ENCODE results near the gene NCMAP.

Gene NCMAP

DNA sequence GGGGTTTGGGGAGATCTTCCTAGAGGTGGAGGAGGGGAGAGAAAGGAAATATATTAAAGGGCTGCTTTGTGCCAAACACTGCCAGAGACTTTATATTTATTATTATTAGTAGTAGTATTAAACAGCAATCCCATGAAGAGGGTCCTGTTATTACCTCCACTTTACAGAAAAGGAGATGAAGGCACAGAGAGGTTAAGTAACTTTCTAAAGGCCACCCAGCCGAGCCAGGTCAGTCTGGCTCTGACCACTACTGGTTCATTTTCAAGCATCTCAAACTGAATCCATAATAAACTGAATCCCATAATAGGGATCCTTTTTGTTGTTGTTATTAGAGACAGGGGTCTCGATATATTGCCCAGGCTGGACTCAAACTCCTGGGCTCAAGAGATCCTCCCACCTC, 12.6 kb downstream of the NCMAP start:
- DNase-seq (ENCODE audit: extremely low read depth in 1 of 2, low read depth in 1 of 2), result no peak

DNA sequence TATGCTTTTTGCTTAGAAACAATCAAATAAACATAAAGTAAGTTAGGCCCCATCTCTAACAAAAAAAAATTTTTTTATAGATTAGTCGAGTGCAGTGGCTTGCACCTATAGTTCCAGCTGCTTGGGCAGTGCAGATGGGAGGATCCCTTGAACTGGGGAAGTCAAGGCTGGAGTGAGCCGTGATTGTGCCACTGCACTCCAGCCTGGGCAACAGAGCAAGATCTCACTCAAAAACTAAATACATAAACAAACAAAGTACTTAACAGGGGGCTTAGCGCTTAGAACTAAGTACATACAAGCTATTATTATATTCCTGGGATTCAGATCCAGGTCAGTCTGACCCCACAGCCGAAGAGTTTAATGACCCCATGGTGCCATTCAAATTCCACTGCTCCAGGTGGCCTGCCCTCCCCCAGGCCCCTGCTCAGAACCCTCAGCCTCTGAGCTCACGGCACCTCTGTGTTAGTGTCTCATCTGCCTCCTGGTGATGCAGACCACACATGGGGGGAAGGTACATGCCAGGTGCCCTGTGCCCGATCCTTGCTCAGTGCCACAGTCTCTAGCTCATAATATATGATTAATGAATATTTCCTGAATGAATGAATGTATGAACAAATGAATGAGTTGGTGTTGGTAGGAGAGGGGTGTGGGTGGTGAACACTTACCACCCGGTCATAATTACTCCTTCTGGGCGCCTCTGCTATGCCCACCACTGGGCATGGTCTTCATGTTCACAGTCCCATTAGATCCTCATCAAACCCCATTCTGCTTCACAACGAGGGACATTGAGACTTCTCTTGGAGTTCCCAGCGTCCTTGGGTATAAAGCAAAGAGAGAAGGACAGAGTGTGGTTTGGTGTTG, 14.6 kb downstream of the NCMAP start:
- no peak for DNase-seq (ENCODE audit: extremely low read depth in 1 of 2, low read depth in 1 of 2)

DNA sequence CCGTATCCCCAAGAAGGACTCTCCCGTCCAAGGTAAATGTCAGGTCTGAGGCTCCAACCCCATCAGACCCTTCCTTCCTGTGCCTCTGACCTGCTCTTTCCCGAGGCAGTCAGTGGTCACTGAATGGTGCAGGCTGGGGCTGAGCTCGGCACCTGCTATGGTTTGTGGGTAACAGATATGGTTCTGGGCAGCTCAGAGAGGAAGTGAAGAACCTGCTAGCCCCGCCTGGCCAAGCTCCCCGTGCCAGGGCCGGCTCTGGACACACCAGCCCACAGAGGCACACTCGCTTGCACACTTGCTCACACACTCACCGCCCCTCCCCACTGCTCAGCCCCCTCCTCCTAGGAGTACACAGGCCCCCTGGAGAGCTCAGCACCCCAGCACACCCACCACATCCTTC, 16.4 kb downstream of the NCMAP start:
- no peak for DNase-seq (ENCODE audit: extremely low read depth in 1 of 2, low read depth in 1 of 2)

DNA sequence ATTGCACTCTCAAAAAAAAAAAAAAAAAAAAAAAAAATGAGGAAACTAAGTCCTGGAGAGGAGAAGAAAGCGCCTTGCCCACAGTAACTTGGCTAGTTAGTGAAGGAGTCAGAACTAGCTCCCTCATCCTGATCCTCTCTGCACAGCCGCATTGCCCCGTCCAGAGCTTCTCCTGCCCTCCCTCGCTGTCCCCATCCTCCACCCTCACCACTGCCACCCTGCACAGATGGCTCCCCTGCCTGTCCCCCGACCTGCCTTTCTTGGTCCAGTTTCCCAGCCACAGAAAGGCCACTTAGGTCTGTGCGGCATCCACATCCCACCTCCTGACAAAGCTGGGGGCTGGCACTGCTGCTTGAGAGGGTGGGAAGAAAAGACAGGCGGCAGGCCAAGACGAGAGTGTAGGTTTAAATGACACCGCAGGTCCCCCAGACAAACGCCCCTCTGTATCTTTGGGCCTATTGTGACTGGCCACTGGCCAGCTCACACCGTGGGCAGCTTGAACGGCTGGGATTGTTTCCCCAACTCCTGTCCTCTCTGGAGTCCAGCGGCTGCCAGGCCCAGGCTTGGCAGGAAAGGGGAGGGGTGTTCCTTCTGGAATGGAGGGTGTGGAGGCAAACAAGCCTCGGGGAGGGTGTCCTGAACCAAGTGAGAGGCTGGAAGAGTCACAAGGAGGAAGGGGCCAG, 20.2 kb downstream of the NCMAP start:
- no peak for DNase-seq (ENCODE audit: extremely low read depth in 1 of 2, low read depth in 1 of 2)

DNA sequence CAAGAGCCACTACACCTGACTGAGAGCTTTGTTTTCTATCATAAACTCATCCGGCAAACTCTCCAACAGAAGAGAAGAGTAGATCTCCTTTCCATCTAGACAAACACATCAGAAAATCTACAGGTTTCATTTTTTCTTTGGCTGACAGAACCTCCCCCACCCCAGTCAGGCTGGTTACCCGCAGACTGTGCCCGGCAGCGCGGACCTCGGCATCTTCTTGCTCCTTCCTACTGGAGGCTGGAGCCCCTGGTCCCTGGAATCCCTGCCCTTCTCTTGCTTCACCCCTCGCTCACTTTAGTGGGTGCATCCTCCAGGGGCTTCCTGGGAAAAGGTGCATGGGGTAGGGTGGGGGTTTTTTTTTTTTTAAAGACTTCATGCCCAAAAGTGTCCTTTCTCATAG, 23.0 kb downstream of the NCMAP start:
- DNase-seq (ENCODE audit: extremely low read depth in 1 of 2, low read depth in 1 of 2), result no peak

DNA sequence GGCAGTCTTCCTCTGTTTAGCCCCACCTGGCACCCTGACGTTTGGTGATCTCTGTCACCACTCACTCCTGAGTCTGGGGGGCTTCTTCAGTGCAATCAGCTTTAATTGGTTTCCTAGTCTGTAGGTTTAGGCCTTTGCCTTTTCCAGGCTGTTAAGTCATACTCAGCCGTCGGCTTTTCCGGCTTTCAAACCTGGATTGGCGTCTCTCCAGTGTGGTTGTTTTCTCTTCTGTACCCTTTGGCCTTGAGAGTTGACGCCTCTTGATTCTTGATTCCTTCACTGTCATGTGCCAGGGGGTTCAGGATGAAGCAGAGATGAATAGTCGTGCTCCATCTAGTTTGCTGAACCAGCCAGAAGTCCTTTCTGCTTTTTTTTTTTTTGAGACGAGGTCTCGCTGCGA, 24.9 kb downstream of the NCMAP start:
- DNase-seq (ENCODE audit: extremely low read depth in 1 of 2, low read depth in 1 of 2), result no peak

DNA sequence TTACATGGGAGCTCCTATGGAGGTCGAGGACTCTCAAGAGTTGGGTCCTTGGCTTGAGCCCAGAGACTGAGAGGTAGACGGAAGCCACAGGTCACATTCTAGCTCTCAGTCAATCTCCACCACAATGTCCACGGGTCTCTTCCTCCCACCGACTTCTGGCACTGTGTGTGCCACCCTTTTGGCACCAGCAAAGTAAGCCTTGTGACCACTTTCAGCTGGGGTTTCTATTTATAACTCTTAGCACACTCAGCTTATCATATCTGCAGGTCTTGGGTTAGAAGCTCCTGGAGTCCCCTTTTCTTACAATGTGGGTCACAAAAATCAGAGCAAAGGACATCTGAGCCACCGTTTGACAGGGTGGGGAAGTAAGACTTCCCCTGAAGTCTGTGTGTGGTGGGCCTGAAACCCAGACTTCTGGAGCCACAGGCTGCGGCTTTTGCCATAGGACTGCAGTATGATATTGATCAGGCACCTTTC, 28.3 kb downstream of the NCMAP start:
- no peak for DNase-seq (ENCODE audit: extremely low read depth in 1 of 2, low read depth in 1 of 2)

DNA sequence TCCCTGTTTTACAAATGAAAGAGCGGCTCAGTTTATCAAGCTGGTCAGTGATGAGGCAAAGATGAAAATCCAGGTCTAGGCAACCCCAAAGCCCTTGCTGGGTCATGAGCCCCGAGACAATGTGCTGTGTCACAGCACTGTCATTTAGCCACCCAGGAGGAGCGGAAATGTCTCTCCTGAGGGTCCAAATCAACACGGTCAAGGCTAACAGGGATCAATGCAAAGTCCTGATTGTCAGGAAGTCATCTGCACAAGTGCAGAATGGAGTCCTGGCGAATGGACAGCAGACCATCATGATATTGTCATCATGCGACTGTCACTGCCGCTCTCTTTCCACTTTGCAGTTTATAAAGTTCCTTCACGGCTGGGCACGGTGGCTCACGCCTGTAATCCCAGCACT, 30.2 kb downstream of the NCMAP start:
- DNase-seq (ENCODE audit: extremely low read depth in 1 of 2, low read depth in 1 of 2), result no peak

DNA sequence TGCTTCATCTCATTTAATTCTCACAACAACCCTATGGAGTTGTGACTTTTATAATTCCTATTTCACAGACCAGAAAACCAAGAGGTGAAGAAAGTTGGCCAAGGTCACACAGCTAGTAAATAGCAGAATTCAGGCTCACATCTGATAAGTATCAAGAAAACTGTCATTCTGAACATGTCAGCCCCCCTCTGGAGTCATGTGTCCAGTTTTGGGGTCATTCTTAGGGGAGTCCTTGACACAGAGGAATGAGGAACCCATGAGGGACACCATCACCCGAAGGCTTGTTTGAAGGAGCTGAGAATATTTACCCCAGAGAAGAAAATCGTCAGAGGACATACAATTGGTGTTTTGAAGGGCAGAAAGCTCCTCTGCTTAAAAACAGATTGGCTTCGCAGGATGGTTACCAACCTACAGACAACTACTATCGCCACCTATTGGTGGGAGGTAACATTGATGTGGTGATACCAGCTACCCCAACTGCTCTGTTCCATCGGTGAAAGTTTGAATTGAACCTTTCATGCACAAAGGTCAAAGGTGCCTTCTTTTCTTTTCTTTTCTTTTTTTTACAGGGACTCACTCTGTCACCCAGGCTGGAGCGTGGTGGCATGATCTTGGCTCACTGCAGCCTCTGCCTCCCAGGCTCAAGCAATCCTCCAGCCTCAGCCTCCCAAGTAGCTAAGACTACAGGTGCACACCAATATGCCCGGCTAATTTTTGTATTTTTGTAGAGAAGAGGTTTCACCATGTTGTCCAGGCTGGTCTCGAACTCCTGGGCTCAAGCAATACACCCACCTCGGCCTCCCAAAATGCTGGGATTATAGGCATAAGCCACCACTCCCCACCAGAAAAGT, 31.3 kb downstream of the NCMAP start:
- peak; percentile 6 to 34 for DNase-seq (ENCODE audit: extremely low read depth in 1 of 2, low read depth in 1 of 2)

DNA sequence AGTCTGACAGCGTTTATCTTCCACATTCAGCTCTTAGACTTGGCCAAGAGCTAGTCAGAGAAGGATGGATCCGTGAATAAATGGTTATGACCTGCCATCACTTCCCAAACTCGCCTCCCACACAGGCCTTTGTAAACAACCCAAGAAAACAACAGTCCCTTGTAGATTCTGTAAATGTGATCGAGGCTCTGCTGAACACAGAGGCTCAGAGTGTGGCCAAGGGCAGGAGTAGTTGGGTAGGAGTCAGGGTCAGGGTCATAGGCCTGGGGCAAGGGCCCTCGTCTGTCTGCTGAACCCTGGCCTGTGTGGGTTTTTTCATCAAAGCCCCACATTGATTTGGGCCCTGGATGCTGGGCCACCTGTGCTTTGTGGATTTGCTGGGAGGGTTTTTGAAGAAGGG, 32.7 kb downstream of the NCMAP start:
- no peak for DNase-seq (ENCODE audit: extremely low read depth in 1 of 2, low read depth in 1 of 2)

DNA sequence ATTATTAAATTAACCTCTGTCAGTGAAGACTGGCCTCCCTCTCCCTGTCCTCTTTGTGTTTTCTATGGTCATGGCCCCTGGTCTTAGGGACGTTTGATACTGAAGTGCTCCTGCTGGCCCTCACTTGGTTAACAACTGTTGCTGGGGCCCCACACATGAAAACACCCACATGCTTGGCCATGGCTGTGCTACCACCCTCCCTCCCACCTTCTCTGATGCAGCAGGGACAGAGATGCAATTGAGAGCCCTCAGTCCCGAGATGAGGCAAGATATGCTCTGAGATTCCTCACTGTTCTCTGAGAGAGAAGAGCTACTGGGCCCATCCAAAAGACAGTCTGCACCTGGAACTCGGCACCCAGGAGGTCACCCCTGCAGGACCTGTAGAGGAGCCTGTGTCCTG, 33.3 kb downstream of the NCMAP start:
- no peak for DNase-seq (ENCODE audit: extremely low read depth in 1 of 2, low read depth in 1 of 2)

DNA sequence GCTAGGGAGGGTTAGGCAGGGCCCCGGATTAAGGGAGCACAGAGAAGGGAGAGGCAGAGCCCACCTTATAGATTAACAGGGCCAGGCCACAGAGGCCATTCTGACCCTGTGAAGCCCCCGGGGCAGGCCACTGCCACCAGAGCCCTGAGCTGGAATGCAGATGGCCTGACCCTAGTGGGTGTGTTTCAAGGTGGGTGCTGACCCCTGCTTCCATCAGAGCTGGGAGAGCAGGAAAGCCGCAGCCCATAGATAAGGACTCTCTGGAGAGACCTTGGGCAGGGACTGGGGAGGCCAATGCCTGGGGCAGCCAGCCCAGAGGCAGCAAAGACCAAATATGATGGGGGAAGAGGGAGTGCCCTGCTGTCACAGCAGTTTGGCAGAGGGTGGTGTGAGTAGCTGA, 35.9 kb downstream of the NCMAP start:
- DNase-seq (ENCODE audit: extremely low read depth in 1 of 2, low read depth in 1 of 2), result no peak

DNA sequence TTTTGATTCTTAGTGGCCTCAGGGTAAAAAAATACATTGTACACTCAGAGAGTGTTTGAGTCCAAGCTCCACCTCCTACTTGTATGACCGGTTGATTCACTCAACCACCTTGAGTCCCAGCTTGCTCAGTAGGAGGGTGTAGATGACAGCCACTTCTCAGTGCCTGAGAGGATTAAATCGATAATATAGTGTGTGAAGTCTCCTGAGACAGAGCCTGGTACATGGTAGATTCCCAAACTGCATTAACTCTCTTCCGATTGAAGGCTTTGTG, 38.4 kb downstream of the NCMAP start:
- DNase-seq (ENCODE audit: extremely low read depth in 1 of 2, low read depth in 1 of 2), result no peak

DNA sequence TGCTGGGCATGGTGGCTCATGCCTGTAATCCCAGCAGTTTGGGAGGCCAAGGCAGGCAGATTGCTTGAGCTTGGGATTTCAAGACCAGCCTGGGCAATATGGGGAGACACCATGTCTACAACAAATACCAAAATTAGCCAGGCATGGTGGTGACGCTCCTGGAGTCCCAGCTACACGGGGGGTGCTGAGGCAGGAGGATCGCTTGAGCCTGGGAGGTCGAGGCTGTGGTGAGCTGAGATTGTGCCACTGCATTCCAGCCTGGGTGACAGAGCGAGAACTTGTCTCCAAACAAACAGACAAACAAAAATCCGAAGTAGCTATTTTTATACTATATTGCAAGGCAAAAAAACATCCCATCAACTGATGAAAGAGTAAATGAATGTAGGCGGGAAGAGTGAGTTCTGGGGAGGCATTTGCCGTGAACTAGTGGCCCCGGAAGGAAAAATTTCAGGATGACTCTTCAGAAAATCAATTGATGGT, 40.6 kb downstream of the NCMAP start:
- no peak for DNase-seq (ENCODE audit: extremely low read depth in 1 of 2, low read depth in 1 of 2)

DNA sequence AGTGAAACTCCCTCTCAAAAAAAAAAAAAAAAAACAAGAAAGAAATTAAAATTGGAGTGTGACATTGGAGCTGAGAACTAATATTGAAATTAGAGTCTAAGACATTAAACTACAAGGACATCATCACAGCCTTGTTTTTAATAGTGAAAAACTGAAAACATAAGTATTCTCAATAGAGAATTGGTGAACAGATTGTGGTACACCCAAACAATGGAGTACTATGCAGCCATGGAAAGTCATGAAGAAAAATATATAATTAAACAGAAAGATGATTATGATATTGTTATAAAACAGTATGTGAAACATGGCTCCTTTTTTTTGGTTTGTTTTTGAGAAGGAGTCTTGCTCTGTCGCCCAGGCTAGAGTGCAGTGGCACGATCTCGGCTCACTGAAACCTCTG, 43.4 kb downstream of the NCMAP start:
- no peak for DNase-seq (ENCODE audit: extremely low read depth in 1 of 2, low read depth in 1 of 2)

DNA sequence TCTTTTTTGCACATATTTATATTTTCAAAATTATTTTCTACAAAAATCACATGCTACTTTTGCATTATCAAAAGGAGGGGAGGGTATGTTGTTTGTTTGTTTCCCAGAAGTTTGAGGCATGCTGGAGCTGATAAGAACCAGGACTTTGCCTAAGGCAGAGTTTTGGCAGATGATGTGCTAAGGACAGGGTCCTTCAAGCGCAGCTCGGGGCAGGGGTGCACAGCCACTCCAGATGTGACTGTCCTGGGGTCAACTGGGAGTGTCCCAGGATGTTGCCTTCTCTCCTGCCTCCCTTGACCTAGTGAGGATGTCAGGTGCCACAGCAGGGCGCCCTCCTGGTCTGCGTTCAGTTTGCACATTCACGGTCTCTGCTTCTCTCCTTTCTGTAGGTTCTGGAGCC, 44.7 kb downstream of the NCMAP start:
- no peak for DNase-seq (ENCODE audit: extremely low read depth in 1 of 2, low read depth in 1 of 2)

DNA sequence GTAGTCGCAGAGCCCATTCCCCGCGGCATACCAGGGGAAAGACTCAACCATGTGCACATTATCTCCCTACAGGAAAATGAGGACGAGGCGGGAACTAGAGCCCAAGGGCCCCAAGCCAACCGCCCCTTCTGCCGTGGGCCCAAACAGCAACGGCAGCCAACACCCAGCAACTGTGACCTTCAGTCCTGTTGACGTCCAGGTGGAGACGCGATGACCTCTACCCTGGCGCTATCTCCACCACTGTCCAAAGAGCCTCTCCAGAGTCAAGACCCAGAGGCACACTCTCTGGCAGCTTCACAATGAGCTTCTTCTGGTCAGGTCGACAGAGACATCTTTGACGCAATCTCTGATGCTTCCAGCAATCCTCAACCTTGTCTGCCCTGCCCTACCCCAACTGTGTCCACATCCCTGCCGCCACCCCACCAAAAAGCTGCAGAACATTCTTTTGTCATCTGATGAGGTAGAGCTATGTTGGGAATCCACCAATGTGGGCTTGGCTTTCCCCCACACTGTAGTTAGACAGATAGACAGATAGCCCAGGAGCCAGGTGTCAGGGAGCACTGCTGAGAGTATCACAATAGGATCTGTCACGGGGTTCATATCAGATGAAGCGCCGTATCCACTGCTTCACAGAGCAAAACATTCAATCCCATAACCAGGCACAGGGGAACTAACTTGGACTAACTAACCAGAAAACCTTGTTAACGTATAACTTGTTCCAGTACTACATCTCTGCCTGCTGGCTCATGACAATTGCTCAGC, 49.8 kb downstream of the NCMAP start:
- DNase-seq (ENCODE audit: extremely low read depth in 1 of 2, low read depth in 1 of 2), result no peak

DNA sequence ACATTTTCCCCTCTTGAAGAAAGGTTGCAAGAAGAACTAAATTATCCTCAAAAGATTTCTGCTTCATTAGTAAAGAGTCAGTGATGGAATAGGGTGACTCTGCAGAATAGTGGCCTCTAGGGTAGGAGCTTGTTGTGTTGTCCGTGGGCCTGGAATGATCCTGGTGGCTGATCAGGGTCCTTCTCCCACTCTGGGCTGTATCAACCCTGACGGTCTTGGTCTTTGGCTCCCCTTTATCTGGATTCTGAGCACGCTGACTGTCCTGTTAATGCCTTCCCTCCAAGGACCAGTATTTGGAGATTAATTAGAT, 50.4 kb downstream of the NCMAP start:
- no peak for DNase-seq (ENCODE audit: extremely low read depth in 1 of 2, low read depth in 1 of 2)

DNA sequence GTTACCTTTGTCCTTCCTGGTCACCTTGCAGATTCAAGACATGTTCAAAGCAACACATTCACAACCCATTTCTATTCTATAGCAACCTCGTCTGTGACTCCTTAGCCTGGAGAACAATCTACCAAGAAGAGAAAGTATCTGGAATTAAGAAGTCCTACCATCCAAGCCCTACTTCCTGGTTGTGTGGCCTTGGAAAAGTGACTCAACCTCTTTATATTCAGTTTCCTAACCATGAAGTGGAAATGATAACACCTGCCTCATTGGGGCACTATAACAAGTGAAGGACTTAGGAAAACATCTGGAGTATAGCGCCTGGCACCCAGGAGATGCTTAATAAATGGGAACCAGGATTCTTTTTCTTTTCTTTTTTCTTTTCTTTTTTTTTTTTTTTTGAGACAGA, 50.7 kb downstream of the NCMAP start:
- no peak for DNase-seq (ENCODE audit: extremely low read depth in 1 of 2, low read depth in 1 of 2)

DNA sequence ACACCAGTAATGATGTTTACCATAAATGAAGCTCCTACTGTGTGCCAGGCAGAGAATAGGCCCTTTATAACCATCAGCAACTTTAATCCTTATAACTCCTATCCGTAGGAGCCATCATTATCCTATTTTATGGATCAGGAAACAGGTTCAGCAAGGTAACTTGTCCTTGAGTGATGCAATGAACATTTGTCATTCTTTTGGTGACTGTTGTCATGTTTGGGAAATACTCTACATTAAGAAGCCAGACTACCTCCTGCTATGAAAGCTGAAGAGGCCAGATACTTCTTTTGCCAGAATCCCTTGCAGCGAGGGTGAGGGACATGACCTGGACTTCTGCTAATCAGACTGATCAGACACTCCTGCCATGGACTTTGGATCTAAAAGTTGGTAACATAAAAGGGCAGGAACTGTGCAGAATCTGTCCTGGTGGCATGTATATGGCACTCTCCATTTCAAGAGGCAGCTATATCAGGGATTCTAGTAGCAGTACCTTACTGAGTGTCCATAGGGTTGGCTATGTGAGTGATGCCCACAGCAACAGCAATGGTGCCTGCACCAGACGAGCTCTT, 54.1 kb downstream of the NCMAP start:
- no peak for DNase-seq (ENCODE audit: extremely low read depth in 1 of 2, low read depth in 1 of 2)

DNA sequence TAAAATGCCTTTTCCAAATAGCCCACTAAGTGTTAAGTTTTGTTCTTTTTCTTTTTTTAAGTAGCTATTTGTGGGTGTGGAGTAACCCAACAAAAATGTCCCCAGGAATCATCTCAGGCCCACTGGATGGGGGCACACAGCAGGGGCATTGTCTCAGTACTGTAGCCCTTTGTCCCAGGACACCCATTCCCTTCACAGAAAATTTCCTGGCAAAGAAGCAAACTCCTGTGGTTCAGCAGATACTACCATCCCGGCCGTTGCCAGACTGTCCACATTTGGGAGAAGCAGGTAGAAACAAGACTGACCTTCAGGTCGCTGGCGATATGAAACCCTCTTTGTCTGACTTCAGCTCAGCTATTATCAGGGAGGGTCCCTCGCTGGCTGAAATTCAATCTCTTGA, 63.5 kb downstream of the NCMAP start:
- no peak for DNase-seq (ENCODE audit: extremely low read depth in 1 of 2, low read depth in 1 of 2)

Data from stimulated activated CD8-positive, alpha-beta memory T cell treated with anti-CD3 and anti-CD28 coated beads, Interleukin-7, amount 100 ng/mL, for 48 hours (primary cell).